Stimulated activated CD4-positive, alpha-beta T cell treated with anti-CD3 and anti-CD28 coated beads, TNF-alpha, amount 100 ng/mL, for 48 hours (primary cell): Measurements from ENCODE around the gene PINLYP.

Experiments
- DNase-seq, 3 donors: peaks; one replicate each; pipeline ENCODE4 v3.0.0-alpha.2; 2020; ENCODE audit warnings: low read depth in 3 of 3

Gene PINLYP

GRCh38 chr19:43548706-43549105, 26.9 kb upstream of the PINLYP start:
- no peak for DNase-seq

DNA sequence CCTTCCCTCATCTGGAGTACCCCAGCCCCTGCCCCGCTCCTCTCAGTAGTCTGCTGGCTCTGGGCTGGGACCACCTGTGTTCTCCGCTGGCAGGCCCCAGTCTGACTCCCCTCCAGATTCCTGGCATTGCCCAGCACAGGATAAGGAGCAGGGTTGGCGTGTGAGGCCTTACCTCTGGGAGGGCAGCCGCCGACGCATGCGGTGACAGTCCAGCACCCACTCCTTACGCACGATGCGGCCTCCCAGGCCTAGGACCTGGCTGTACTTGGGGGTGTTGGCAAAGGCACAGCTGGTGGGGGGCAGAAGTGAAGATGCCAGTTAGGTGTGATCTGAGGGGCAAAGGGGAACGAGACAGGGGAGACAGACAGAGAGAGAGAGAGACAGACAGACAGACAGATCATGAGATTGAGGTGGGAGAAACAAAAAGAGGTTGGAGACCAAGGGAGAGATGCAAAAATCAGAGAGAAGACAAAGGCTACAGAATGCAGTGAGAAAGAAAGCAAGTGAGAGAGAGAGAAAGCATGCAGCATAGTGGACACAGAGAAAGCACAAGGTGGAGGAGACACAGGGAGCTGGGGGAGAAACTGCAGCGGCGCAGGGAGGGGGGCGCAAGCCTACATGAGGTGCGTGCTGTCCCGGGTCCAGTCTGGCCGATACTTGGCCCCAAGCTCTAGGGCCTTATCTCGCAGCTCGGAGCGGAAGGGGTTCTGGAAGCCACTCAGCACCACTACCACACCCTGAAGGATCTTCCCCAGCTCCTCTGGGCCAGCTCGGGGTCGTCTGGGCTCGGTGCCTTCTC, 24.0 kb upstream of the PINLYP start:
- no peak for DNase-seq

- DNase-seq = no peak
Measured at GRCh38 chr19:43552198-43552450, 23.5 kb upstream of the PINLYP start.

GRCh38 chr19:43552616-43553015, 23.0 kb upstream of the PINLYP start:
- DNase-seq = no peak

DNA sequence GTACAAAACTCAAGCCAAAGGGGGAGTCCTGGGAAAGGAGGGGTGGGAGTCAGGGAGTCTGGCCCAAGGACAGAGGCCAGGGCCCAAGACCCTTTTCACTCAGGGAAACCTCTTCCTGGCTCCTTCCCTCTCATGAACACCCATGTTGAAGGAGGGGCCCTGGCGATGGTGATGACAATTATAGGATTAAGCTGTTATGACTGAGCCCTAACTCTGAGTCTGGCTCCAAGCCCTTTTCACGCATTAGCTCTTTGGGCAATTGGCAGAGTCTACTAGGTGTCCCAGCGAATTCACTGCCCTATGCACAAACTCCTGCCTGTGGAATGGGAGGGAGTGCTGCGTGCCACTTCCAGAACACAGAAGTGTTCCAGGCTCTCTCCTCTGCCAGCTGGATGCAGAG, 21.9 kb upstream of the PINLYP start:
- DNase-seq = no peak

DNA sequence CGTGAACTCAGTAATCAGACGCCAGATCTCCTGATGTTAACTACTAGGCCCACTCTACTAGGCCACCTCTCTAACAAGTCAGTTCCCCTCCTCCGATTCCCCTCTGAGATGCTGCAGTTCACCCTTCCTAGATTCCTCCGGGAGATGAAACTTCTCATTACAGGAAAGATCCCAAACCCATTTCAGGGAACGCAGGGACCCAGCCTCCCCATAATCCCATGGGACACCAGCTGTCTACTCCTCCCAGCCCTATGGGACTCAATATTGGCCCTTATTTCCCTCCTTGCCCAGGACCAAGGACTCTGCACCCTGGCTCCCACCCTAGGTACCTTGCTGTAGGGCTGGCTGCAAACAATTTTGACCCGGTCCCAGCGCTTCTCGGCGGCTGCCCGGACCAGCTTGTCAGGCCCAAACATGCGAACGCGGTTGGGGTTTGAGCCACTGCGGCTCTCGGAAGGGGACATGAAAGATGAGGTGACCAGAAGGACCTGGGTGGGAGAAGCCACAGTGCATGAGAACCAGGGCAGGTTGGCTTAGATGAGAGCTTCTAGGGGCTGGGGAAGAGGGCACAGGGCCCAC, 21.2 kb upstream of the PINLYP start:
- no peak for DNase-seq

- peak; percentile 59 to 79 (median 67) for DNase-seq
Measured at GRCh38 chr19:43555185-43555770, 20.3 kb upstream of the PINLYP start.

DNA sequence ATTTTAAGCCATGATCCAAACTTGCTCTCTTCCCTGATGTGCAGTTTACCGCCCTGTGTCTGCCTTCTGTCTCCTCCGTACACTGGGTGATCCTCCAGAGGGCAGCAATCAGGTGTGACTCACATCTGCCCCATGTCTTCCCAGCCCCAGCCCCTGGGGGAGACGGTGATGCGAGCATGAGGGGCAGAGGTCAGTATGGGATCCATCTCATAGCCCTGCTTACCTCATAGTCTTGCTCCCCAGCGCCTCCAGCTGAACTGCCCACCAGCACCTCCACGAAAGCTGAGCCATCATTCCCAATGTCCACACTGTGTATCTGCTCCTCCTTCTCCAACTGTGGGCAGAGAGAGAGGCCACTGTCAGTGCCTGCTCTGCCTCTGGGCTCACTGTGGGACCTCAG, 14.9 kb upstream of the PINLYP start:
- no peak for DNase-seq

- DNase-seq = no peak
Measured at GRCh38 chr19:43561139-43561970, 14.2 kb upstream of the PINLYP start.

GRCh38 chr19:43562226-43562697, 13.3 kb upstream of the PINLYP start:
- no peak for DNase-seq

GRCh38 chr19:43562698-43563241, 12.8 kb upstream of the PINLYP start:
- peak; percentile 31 to 48 (median 45) for DNase-seq

DNA sequence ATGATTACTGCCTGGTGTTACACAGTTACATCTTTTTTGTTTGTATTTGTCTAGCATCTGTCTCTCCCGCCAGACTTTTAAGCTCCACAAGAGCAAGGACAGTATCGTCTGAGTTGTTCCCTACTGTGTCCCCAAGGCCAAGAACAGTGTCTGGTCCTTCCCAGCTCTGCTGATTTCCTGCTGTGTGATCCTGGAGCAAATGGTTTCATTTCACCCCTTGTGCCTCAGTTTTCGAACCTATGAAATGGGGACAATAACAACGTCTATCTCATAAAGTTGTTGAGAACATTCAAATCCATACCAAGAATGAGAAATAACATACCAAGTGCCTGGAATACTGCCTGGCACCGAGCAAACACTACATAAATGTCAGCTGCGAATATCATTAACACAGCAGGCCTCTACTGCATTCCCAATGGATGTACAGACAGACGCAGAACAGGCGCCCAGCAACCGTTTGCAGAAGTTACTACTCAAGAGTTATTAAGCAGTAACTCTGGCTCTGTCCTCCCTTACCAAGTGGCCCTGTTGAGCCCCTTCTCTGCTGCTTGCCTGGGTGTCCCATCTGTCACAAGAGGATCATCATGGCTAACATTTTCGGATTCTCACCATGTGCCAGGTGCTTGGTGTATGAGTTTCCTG, 11.7 kb upstream of the PINLYP start:
- no peak for DNase-seq

DNA sequence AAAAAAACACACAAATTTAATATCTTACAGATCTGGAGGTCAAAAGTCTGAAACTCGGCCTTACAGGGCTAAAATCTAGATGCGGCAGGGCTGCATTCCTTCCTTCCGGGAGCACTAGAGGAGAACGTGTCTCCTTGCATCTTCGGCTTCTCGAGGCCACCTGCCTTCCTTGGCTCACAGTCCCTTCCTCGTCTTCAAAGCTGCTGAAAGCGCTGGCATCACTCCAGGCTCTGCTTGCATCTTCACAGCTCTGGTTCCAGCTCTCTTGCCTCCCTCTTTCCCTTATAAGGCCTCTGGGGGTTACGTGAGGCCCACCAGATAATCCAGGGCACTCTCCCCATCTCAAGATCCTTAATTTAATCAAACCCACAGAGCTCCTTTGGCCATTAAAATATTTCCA, 10.8 kb upstream of the PINLYP start:
- DNase-seq = no peak

DNA sequence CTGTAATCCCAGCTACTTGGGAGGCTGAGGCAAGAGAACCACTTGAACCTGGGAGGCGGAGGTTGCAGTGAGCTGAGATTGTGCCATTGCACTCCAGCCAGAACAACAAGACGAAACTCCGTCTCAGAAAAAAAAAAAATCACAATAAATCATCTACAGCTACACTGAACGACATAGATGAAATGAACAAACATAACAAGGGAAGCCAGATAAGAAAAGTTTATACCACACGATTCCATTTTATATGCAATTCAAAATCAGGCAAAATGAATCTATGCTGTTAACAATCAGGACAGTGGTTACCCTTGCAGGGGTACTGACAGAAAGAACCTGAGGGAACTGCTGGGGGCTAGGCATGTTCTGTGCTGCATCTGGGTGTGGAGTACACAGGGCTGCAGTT, 5.9 kb upstream of the PINLYP start:
- no peak for DNase-seq

- DNase-seq = no peak
Measured at GRCh38 chr19:43570174-43570791, 5.3 kb upstream of the PINLYP start.

DNA sequence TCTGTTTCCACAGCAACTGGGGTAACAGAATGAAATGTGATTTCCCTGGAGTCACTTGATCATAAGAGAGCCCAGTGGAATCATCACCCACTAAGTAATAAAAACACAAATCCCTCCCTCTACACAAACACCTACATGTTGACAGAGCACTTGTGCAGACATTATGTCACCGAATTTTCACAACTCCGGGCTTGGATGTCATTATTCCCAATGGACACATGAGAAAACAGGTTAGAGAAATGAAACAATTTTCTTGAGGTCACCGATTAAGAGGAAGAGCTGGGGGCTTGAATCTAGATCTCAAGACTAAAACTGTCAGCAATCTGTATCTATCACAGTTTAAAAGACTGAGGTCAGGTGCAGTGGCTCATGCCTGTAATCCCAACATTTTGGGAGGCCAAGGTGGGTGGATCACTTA, 3.4 kb upstream of the PINLYP start:
- DNase-seq = no peak

GRCh38 chr19:43574424-43575155, 1.0 kb upstream of the PINLYP start:
- DNase-seq = no peak

GRCh38 chr19:43575955-43576878, 616 bp downstream of the PINLYP start:
- no peak for DNase-seq

DNA sequence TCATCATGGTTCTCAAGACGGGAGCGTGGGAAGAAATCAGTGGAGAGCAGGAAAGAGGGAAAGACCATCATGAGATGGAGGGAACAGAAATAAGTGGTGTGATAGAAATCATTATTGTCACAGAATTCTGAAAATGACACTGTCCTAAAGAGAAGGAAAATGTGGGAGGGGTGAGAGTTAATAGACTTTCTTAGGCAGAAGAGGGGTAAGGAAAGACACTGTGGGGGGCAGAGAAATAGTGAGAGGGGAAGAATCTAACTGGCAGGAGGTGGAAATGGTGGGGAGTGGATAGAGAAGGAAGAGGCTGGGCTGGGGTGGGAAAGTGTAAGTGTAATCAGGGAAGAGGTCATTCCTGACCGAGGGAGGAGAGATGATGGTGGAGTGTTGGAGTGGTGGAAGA, 3.2 kb downstream of the PINLYP start:
- no peak for DNase-seq
